K562 (cell line): ENCODE results near the gene MRPL44. TPM values are rescaled to one million over a fixed set of nuclear protein-coding genes. Genes with fewer than 3 reads are reported as not detected.

ENCODE experiments used
- ATAC-seq: fragments of 200-7000 bp; cut with Tn5 transposase; 3 replicates; pipeline ENCODE4 v1.9.1; 2020; ENCODE audit warnings: moderate library complexity
- BruUV-seq: library from RNA; stranded (reverse); fragments of 400-500 nt; replicated peaks from 2 replicates; lab custom pipeline; 2021; lab: Mats Ljungman, UMichigan
- CTCF ChIA-PET: fragments of 300-600 bp; formaldehyde crosslinking; extraction: SDS; loops from one replicate; lab custom pipeline; 2021; ENCODE audit warnings: low intra/inter-chr PET ratio; lab: Yijun Ruan, JAX
- POLR2A ChIA-PET: fragments of 300-600, 350-650 bp; sonication (Branson Sonifier 250); formaldehyde crosslinking; extraction: SDS; loops from one replicate; lab custom pipeline; 2021; ENCODE audit warnings: antibody characterized with exemption, inconsistent platforms; lab: Yijun Ruan, JAX
- DNase-seq, 4 experiments: peaks; one replicate each; pipeline versions ENCODE4 v3.0.0 to v3.0.0-alpha.2; 2011 to 2018; ENCODE audit warnings: low spot score in 3 of 4, mixed read lengths in 3 of 4; ENCODE audit errors: extremely low read depth in 1 of 4
- FAIRE-seq: peaks from 2 replicates; lab custom pipeline; 2011; peaks lifted over from hg19 to GRCh38; lab: Jason Lieb, UNC
- H2AFZ ChIP-seq: 2 replicates; pipeline ENCODE4 v1.6.0; 2011; ENCODE audit warnings: low read depth, low read length, control low read depth, inconsistent platforms
- H3K27ac ChIP-seq: fragments of 200-600 bp; 3 replicates; pipeline ENCODE4 v1.8.0; 2011; ENCODE audit warnings: low read depth, mild to moderate bottlenecking, control low read depth, inconsistent platforms, low read length, moderate library complexity, mixed read lengths; ENCODE audit errors: extremely low read depth
- H3K27me3 ChIP-seq, 2 experiments: fragments of 300-600 bp in 1 of 2; 2 replicates in 1 of 2; 3 replicates in 1 of 2; pipeline versions ENCODE4 v1.6.0 to v1.8.0; 2011; ENCODE audit warnings: inconsistent platforms in 2 of 2, low read length in 2 of 2, mild to moderate bottlenecking in 1 of 2, mixed read lengths in 1 of 2, moderate library complexity in 1 of 2; ENCODE audit not compliant: control insufficient read depth in 2 of 2, insufficient read depth in 2 of 2
- H3K36me3 ChIP-seq: fragments of 300-600 bp; 3 replicates; pipeline ENCODE4 v1.8.0; 2011; ENCODE audit warnings: mild to moderate bottlenecking, low read length, inconsistent platforms; ENCODE audit not compliant: control insufficient read depth, insufficient read depth
- H3K4me1 ChIP-seq, 2 experiments: fragments of 200-600 bp in 1 of 2; replicated peaks in 1 of 2; 2 replicates in 1 of 2; 3 replicates in 1 of 2; pipeline versions ENCODE4 v1.5.1 to v1.8.0; 2011; ENCODE audit warnings: inconsistent platforms in 2 of 2, low read length in 2 of 2, mild to moderate bottlenecking in 1 of 2, mixed read lengths in 1 of 2, moderate library complexity in 1 of 2; ENCODE audit not compliant: control insufficient read depth in 2 of 2, insufficient read depth in 2 of 2
- H3K4me2 ChIP-seq: 2 replicates; pipeline ENCODE4 v1.6.1; 2011; ENCODE audit warnings: low read length, control low read depth, inconsistent platforms, mixed read lengths; ENCODE audit not compliant: insufficient read depth
- H3K4me3 ChIP-seq: fragments of 200-600 bp; sonication (generic), shearing (Covaris generic); 2 replicates; pipeline ENCODE4 v1.5.1; 2016; ENCODE audit warnings: control low read depth, inconsistent platforms
- H3K79me2 ChIP-seq: fragments of 200-600 bp; 3 replicates; pipeline ENCODE4 v1.8.0; 2011; ENCODE audit warnings: low read length, inconsistent platforms; ENCODE audit not compliant: control insufficient read depth, insufficient read depth
- H3K9ac ChIP-seq, 2 experiments: 2 replicates each; pipeline versions ENCODE4 v1.6.0 to v1.6.1; 2011; ENCODE audit warnings: low read depth in 2 of 2, low read length in 2 of 2, control low read depth in 1 of 2, inconsistent platforms in 1 of 2, mild to moderate bottlenecking in 1 of 2, mixed read lengths in 1 of 2; ENCODE audit not compliant: insufficient read depth in 1 of 2
- H3K9me1 ChIP-seq: one replicate; pipeline ENCODE4 v1.6.0; 2011; ENCODE audit warnings: inconsistent platforms, mild to moderate bottlenecking, low read length, moderate library complexity; ENCODE audit not compliant: control insufficient read depth, insufficient read depth
- H3K9me3 ChIP-seq: replicated peaks from 2 replicates; pipeline ENCODE4 v1.5.1; 2011; ENCODE audit warnings: low read depth, low read length, inconsistent platforms; ENCODE audit not compliant: control insufficient read depth, insufficient read depth
- H4K20me1 ChIP-seq: replicated peaks from 2 replicates; pipeline ENCODE4 v1.6.1; 2011; ENCODE audit warnings: low read length, inconsistent platforms, mixed read lengths; ENCODE audit not compliant: control insufficient read depth, insufficient read depth
- E4F1 ChIP-seq: fragments of 250-450 bp; sonication (Bioruptor Pico); IDR thresholded peaks from 2 replicates; pipeline ENCODE4 v1.5.0; 2021; ENCODE audit warnings: mild to moderate bottlenecking, borderline replicate concordance
- NFATC3 ChIP-seq: fragments of 450-650 bp; IDR thresholded peaks from 2 replicates; pipeline ENCODE4 v1.6.1; 2017; ENCODE audit warnings: mild to moderate bottlenecking
- SMARCA5 ChIP-seq: fragments of 450-650 bp; IDR thresholded peaks from 2 replicates; pipeline ENCODE4 v1.6.1; 2016
- ZBTB17 ChIP-seq: fragments of 450-650 bp; formaldehyde crosslinking; IDR thresholded peaks from 2 replicates; pipeline ENCODE4 v1.4.0; 2020; ENCODE audit warnings: mild to moderate bottlenecking
- ZNF140 ChIP-seq: fragments of 250-450 bp; sonication (Bioruptor Pico); IDR thresholded peaks from 2 replicates; pipeline ENCODE4 v1.8.0; 2021; ENCODE audit warnings: moderate library complexity, mild to moderate bottlenecking, inconsistent platforms
- ZNF224 ChIP-seq: sonication (generic); formaldehyde crosslinking; IDR thresholded peaks from 2 replicates; pipeline ENCODE4 v1.8.0; 2022; ENCODE audit warnings: mild to moderate bottlenecking, missing genetic modification reagents
- WGBS: fragments of 100-300 bp; shearing (Covaris generic); methylation state at CpG from one replicate; pipeline ENCODE4 v1.1.6; 2016; ENCODE audit warnings: low coverage, mixed read lengths; ENCODE audit not compliant: insufficient coverage; ENCODE audit errors: missing lambda C conversion rate; 5-methylcytosine and 5-hydroxymethylcytosine counted together
- in situ Hi-C: fragments of 300-500 bp; cut with MboI; formaldehyde crosslinking; loops from 4 replicates; pipeline ENCODE4 v1.15.0; 2018; ENCODE audit warnings: inconsistent platforms, mixed read lengths
- intact Hi-C: fragments of 100-400 bp; cut with micrococcal nuclease; formaldehyde crosslinking; loops from 2 replicates; pipeline ENCODE4 v1.14.2; 2022
- polyA plus RNA-seq, 8 experiments: library from polyadenylated mRNA; depleted of rRNA in 4 of 8; stranded (reverse) in 5 of 8; unstranded in 3 of 8; fragments of >200 nt; fragmentation: Nextera tagmentation in 2 of 8; fragmentation: Illumina TruSeq in 1 of 8; extraction: Ambion mirVana in 2 of 8; extraction: Trizol in 1 of 8; gene quantifications; 2 replicates each; pipeline versions ENCODE4 v1.2.1 to v1.2.3, GENCODE V29; 2011 to 2014; ENCODE audit warnings: inconsistent platforms in 1 of 8, missing spikeins in 1 of 8
- total RNA-seq, 7 experiments: library from RNA; depleted of rRNA in 6 of 7; stranded (reverse); fragments of >200 nt in 6 of 7; fragmentation: Illumina TruSeq in 2 of 7; extraction: Trizol in 2 of 7; gene quantifications; 2 replicates each; pipeline versions ENCODE4 v1.2.1 to v1.2.3, GENCODE V29; 2011 to 2021; ENCODE audit warnings: low replicate concordance in 1 of 7
- TF ChIP-seq, protein P1 (sequence below): sonication (generic); IDR thresholded peaks from 2 replicates; pipeline ENCODE4 v1.6.1; 2016
- TF ChIP-seq, protein P2 (sequence below): fragments of 150-350 bp; IDR thresholded peaks from 2 replicates; pipeline ENCODE4 v1.6.1; 2014; ENCODE audit warnings: low read depth, mild to moderate bottlenecking, low read length, borderline replicate concordance
- TF ChIP-seq, protein P3 (sequence below): IDR thresholded peaks from 2 replicates; pipeline ENCODE4 v1.6.1; 2016; ENCODE audit warnings: missing genetic modification characterization, missing compliant biosample characterization
- TF ChIP-seq, protein P4 (sequence below): fragments of 200-800 bp; sonication (Bioruptor generic); IDR thresholded peaks from 2 replicates; pipeline ENCODE4 v1.6.1; 2017; ENCODE audit warnings: missing genetic modification characterization, missing compliant biosample characterization

MRPL44 gene
- total and polyA plus RNA-seq, 9 of the 15 experiments (the other 6 are each of a cell fraction or from before 2014, with no cell fraction given): 10.4 to 26.0 (median 20.2) TPM

DNA sequence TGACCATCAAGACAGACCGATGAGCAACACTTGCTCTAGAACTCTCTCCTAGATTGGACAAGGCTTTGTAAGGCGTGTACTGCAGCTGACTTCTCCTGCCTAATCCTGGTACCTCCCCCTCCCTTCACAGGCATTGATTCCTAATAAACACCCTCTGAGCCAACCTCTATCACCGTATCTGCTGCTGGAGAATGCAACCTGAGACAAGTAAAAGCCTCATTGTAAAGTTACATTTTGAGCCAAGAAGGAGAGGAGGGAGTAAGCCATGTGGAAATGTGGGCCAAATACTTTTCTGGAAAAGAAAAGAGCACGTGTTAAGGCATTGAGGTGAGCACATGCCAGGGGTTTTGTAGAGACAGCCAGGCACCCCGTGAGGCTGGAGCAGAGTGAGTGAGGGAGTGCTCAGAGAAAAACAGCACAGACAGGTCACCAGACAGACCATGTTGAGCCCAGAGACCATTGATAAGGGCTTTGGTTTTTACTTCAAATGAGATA is 9.5 kb upstream of the MRPL44 start (continued):
- TF ChIP-seq E4F1 (CRISPR knock-in tag): no peak
- TF ChIP-seq ZNF224 (CRISPR knock-in tag): no peak
- TF ChIP-seq ZBTB17 (CRISPR knock-in tag): 0 out of 2 replicates have a peak, but pooled peaks have one; percentile 68

DNA sequence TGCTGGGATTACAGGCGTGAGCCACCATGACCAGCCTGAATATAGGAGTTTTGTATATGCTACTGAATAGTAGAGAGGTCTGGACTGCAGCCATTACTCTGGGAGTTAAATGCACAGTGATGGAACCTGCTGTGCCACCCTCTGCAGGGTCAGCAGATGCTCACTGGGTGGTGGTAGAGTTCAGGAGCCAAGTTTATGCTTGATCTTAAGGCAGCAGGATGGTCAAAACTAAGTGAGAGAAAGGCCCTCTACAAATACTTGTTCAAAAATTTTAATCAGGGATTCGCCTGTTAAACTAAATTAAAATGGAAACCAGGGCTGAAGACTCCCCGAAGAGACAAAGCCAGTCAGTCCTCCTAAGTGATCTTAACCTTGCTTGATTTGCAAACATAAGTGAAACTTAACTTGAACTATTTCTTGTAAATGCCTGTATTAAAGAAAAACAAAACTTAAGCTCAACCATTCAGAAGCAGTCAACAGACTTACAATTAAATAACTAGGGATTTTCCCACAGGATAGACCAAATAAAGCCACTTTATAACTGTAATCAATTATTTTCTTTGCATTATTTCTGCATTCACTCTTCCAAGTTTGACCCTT is 7.9 kb upstream of the MRPL44 start:
- DNase-seq (no peak), ATAC-seq (no peak), FAIRE-seq (no peak)
- Histone ChIP-seq H4K20me1 (no peaks in the 10 kb centered on the region), H3K4me1 (peaks cover 11 to 17% of the 10 kb centered on the region in 2 experiments; a peak in 4 of 5 replicates), H2AFZ (no peak overlapping the region), H3K4me3 (no peak overlapping the region), H3K4me2 (no peak overlapping the region), H3K27me3 (no peaks in the 10 kb centered on the region), H3K9me3 (no peaks in the 10 kb centered on the region), H3K27ac (no peak overlapping the region), H3K36me3 (no peaks in the 10 kb centered on the region), H3K9me1 (no peaks in the 10 kb centered on the region), H3K9ac (no peak overlapping the region), H3K79me2 (peaks cover 8% of the 10 kb centered on the region)
- ChIA-PET CTCF (no interaction called here), POLR2A (no interaction called here)
- BruUV-seq: no TSS peak
- 40% methylated on average over 2 of the region's 3 CpGs for WGBS
- intact Hi-C loops: no loop called here
- in situ Hi-C loops: no loop called here
- TF ChIP-seq SMARCA5 (no peak), ZNF140 (CRISPR knock-in tag) (no peak), NFATC3 (no peak)
- TF ChIP-seq, protein P1, sequence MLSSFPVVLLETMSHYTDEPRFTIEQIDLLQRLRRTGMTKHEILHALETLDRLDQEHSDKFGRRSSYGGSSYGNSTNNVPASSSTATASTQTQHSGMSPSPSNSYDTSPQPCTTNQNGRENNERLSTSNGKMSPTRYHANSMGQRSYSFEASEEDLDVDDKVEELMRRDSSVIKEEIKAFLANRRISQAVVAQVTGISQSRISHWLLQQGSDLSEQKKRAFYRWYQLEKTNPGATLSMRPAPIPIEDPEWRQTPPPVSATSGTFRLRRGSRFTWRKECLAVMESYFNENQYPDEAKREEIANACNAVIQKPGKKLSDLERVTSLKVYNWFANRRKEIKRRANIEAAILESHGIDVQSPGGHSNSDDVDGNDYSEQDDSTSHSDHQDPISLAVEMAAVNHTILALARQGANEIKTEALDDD: no peak
- TF ChIP-seq, protein P2, sequence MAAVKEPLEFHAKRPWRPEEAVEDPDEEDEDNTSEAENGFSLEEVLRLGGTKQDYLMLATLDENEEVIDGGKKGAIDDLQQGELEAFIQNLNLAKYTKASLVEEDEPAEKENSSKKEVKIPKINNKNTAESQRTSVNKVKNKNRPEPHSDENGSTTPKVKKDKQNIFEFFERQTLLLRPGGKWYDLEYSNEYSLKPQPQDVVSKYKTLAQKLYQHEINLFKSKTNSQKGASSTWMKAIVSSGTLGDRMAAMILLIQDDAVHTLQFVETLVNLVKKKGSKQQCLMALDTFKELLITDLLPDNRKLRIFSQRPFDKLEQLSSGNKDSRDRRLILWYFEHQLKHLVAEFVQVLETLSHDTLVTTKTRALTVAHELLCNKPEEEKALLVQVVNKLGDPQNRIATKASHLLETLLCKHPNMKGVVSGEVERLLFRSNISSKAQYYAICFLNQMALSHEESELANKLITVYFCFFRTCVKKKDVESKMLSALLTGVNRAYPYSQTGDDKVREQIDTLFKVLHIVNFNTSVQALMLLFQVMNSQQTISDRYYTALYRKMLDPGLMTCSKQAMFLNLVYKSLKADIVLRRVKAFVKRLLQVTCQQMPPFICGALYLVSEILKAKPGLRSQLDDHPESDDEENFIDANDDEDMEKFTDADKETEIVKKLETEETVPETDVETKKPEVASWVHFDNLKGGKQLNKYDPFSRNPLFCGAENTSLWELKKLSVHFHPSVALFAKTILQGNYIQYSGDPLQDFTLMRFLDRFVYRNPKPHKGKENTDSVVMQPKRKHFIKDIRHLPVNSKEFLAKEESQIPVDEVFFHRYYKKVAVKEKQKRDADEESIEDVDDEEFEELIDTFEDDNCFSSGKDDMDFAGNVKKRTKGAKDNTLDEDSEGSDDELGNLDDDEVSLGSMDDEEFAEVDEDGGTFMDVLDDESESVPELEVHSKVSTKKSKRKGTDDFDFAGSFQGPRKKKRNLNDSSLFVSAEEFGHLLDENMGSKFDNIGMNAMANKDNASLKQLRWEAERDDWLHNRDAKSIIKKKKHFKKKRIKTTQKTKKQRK: no peak
- TF ChIP-seq, protein P3, sequence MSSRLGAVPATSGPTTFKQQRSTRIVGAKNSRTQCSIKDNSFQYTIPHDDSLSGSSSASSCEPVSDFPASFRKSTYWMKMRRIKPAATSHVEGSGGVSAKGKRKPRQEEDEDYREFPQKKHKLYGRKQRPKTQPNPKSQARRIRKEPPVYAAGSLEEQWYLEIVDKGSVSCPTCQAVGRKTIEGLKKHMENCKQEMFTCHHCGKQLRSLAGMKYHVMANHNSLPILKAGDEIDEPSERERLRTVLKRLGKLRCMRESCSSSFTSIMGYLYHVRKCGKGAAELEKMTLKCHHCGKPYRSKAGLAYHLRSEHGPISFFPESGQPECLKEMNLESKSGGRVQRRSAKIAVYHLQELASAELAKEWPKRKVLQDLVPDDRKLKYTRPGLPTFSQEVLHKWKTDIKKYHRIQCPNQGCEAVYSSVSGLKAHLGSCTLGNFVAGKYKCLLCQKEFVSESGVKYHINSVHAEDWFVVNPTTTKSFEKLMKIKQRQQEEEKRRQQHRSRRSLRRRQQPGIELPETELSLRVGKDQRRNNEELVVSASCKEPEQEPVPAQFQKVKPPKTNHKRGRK (tag): no peak
- TF ChIP-seq, protein P4, sequence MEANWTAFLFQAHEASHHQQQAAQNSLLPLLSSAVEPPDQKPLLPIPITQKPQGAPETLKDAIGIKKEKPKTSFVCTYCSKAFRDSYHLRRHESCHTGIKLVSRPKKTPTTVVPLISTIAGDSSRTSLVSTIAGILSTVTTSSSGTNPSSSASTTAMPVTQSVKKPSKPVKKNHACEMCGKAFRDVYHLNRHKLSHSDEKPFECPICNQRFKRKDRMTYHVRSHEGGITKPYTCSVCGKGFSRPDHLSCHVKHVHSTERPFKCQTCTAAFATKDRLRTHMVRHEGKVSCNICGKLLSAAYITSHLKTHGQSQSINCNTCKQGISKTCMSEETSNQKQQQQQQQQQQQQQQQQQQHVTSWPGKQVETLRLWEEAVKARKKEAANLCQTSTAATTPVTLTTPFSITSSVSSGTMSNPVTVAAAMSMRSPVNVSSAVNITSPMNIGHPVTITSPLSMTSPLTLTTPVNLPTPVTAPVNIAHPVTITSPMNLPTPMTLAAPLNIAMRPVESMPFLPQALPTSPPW (CRISPR knock-in tag): no peak
